Forelimb muscle (tissue), 1 donor: ENCODE data around the gene MITF. TPM values are rescaled to one million over a fixed set of nuclear protein-coding genes. Genes with fewer than 3 reads are reported as not detected.
"Not testable (repeated sequence)": the region's sequence is repeated elsewhere in the genome, so short reads cannot be mapped to it uniquely, and the experiment has no call there.

Source experiments
- DNase-seq: peaks from one replicate; pipeline ENCODE4 v3.0.0-alpha.2; 2013; ENCODE audit warnings: low read depth
- polyA plus RNA-seq: library from polyadenylated mRNA; unstranded; fragments of 120-200 nt; gene quantifications from one replicate; pipeline ENCODE4 v1.2.1, GENCODE V29; 2013; ENCODE audit not compliant: insufficient read length

Gene MITF
- polyA plus RNA-seq, 1 donor = 6.8 TPM

- DNase-seq = no peak
Measured at GRCh38 chr3:69871868-69872267, 132.6 kb downstream of the MITF start.

- DNase-seq = no peak
Measured at GRCh38 chr3:69872783-69873378, 133.6 kb downstream of the MITF start.

DNA sequence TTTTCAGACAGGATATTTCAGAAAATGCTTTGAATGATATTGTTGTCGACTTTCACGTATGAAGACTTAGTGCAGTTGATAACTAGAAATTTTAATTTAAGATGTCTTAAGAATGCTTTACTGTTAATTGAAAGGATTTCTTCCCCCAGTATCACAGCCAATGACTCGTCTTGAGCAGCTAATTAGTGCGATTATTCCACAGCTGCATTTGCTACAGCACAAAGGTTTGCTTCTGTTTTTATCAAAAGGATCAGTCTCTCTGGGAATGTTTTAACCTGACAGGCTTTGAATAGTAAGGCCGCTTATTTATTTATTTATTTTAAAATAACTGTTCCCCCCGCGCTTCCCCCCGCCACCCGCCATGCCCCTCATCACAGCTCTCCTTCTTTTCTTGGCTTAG is 136.8 kb downstream of the MITF start:
- DNase-seq = no peak

DNA sequence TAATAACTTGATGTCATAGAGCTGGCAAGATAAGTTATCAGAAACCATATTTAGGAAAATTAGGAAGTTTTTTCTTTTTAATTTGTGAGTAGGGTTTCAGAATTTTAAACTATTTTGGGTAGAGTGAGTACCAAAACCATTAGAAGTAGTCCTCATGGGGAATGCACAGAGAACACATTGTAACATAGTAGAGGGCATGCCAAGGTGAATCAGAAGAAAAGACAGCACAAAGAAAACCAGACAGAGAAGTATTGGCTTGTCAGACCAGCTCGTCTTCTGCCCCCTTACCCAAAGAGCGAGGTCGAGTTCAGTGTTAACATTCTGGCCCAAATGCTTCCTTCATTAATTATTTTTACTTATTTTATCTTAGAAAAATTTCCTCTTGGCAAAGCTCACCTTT is 139.0 kb downstream of the MITF start:
- no peak for DNase-seq

DNA sequence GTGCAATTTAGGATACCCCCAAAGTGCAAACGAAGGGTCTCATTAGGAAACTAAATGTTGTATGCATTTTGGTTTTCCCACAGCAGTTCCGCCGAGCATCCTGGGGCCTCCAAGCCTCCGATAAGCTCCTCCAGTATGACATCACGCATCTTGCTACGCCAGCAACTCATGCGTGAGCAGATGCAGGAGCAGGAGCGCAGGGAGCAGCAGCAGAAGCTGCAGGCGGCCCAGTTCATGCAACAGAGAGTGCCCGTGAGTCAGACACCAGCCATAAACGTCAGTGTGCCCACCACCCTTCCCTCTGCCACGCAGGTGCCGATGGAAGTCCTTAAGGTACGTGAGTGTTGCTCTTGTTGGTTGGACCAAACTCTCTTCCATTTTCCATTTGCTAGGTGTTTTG is 139.8 kb downstream of the MITF start:
- no peak for DNase-seq

DNA sequence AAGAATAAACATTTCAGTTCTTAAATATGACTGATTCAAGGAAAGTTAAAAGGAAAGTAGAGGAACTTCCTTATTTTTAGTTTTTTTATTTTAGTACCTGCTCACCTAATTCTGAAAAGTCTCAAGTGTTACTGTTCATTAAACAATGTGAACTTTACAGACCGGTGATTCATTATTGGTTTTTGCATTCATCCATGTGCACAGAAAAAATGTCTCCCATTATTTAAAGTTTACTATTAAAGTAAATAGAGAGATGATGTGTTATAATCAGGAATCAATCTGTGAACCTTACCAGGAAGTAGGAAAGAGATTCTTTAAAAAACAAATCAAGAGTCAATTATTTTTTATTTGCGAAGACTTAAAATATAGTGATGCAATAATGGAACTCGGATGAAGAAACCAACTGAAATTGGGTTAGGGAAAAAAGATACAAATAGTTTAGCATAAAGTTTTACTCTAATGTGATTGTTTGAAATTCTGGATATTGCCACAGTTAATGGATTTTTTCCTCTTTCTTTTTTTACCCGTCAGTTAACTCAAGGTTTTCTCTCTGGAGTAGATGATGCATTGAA is 140.9 kb downstream of the MITF start:
- DNase-seq = no peak

- DNase-seq = no peak
Measured at GRCh38 chr3:69881051-69881450, 141.8 kb downstream of the MITF start.

GRCh38 chr3:69881756-69882428 is 142.6 kb downstream of the MITF start:
- DNase-seq = no peak

- no peak for DNase-seq
Measured at GRCh38 chr3:69882560-69882959, 143.3 kb downstream of the MITF start.

- DNase-seq = no peak
Measured at GRCh38 chr3:69888040-69888942, 149.0 kb downstream of the MITF start.

DNA sequence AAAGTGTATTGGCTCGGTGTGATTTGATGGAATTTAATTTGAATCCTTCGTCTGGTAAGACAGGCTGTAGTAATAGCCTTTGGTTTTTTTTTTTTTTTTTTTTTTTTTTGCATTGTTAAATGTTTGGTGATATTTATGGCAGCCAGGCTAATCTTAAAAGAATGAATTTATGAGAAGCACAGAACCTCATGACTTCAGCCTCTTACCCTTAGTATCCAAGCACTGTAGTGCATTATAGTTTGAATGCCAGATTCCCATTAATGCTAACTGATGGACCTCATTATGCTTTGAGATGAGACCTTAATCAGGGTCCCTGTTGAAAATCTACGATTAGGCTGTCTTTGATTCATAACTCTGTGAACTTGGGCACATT is 149.7 kb downstream of the MITF start:
- no peak for DNase-seq

- DNase-seq = no peak
Measured at GRCh38 chr3:69890084-69890483, 150.8 kb downstream of the MITF start.

DNA sequence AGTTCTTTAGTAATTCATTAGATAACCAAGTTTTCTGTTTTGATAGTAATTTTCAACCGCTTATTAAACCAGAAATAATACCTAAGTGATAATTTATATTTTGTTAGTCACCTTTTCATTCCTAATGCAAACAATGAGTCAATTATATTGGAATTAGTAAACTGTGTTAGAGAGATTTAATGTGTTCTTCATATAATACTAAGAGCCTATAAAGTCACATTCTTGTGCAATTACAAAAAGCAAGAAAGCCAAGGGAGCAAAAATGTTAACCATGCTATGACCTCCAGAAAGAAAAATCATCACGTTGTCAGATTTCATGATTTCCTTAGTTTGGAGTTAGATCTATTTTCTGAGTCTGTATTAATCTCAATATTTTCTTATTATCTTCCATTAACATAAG is 151.4 kb downstream of the MITF start:
- DNase-seq = no peak

DNA sequence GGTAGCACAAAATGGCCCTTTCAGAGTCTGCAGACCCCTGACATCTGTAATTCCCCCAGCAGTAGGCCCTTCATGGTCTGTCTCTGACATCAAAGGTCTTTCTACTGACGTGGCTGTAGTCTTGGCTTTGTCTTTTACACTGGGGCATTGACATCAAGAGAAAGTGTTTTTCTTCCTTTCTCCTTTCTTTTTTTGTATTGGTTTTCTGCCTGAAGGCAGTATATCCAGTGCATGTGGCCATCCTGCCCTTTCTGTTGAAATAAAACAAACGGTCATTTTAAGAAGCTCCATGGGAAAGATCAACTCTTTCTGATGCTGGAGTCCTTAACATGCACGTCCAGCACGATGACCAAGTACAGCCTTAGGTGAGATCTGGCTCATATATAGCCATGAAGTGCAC is 153.4 kb downstream of the MITF start:
- no peak for DNase-seq

- no peak for DNase-seq
Measured at GRCh38 chr3:69893274-69893673, 154.0 kb downstream of the MITF start.

- no peak for DNase-seq
Measured at GRCh38 chr3:69896095-69896494, 156.8 kb downstream of the MITF start.

- no peak for DNase-seq
Measured at GRCh38 chr3:69900331-69900730, 161.1 kb downstream of the MITF start.

DNA sequence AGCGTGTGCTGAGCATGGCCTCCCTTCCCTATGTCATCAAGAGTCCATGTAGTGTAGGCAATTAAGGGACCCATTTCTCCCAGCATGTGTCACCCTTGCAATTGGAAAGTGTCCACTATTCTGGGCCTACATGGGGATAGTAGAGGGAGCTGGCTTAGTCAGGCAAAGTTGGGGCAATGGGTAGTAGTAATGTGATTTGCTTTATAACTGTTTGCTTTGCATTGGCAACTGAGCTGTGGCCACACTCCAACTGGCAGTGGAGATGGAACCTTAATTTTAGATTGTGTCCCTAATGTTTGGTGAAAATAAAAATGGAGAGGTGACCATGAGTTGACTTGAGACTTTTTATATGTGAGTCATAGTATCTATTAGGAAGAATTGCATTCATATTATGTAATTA is 162.5 kb downstream of the MITF start:
- DNase-seq = no peak

- DNase-seq = no peak
Measured at GRCh38 chr3:69902386-69902785, 163.1 kb downstream of the MITF start.

GRCh38 chr3:69906351-69906966 is 167.2 kb downstream of the MITF start:
- DNase-seq = no peak

DNA sequence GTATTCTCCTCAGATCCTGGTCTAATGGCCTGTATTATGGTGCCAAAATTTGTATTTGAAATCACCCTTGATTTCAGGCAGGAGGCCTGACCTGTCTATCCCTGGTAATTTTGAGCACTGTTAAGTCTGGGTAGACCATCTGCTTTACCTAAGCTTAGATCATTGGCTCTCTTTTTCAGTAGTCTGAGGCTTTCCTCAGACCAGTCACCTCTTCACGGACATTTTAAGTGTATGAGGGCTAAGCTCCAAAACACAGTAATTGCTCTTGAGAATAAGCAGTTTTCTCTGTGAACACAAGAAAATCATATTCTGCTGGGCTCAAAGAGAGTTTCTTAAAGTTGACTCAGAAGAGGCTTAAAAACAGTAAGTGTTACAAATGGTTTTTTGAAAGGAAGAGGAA is 168.3 kb downstream of the MITF start:
- DNase-seq = no peak

GRCh38 chr3:69909859-69910258 is 170.6 kb downstream of the MITF start:
- not testable (repeated sequence) for DNase-seq
